Tibial nerve (tissue), 4 donors: Measurements from ENCODE around the gene ARMH2. TPM values are rescaled to one million over a fixed set of nuclear protein-coding genes. Genes with fewer than 3 reads are reported as not detected.

Experiments used
- DNase-seq, 2 donors: peaks; one replicate each; pipeline ENCODE4 v3.0.0-alpha.2; 2019; ENCODE audit warnings: low spot score in 2 of 2
- H3K27ac ChIP-seq, 4 donors: fragments of 200-600 bp; sonication (generic) in 3 of 4; one replicate each; pipeline ENCODE4 v1.5.1; 2017 to 2019; ENCODE audit warnings: mild to moderate bottlenecking in 1 of 4
- H3K27me3 ChIP-seq, 2 donors: fragments of 200-600 bp; sonication (generic) in 1 of 2; one replicate each; pipeline versions ENCODE4 v1.5.1 to v1.6.0; 2017 to 2019
- H3K36me3 ChIP-seq, 3 donors: fragments of 200-600 bp; sonication (generic); one replicate each; pipeline ENCODE4 v1.5.1; 2018 to 2019
- H3K4me1 ChIP-seq, 4 donors: fragments of 200-600 bp; sonication (generic) in 3 of 4; one replicate each; pipeline ENCODE4 v1.5.1; 2017 to 2019
- H3K4me3 ChIP-seq, 4 donors: fragments of 200-600 bp; sonication (generic) in 3 of 4; one replicate each; pipeline ENCODE4 v1.5.1; 2017 to 2019; ENCODE audit warnings: mild to moderate bottlenecking in 1 of 4, moderate library complexity in 1 of 4
- H3K9me3 ChIP-seq, 4 donors: fragments of 200-600 bp; sonication (generic) in 3 of 4; one replicate each; pipeline ENCODE4 v1.5.1; 2017 to 2019
- CTCF ChIP-seq, 5 experiments: fragments of 200-600 bp in 3 of 5; fragments of 450-650 bp in 2 of 5; sonication (generic) in 3 of 5; IDR thresholded peaks; one replicate each; pipeline ENCODE4 v1.5.1; 2016 to 2019; ENCODE audit warnings: antibody characterized with exemption in 5 of 5, mild to moderate bottlenecking in 3 of 5, moderate library complexity in 2 of 5
- EP300 ChIP-seq, 2 donors: sonication (generic); formaldehyde crosslinking; IDR thresholded peaks; one replicate each; pipeline ENCODE4 v1.6.1; 2017; ENCODE audit warnings: antibody characterized with exemption in 2 of 2, mild to moderate bottlenecking in 1 of 2
- POLR2A ChIP-seq, 2 donors: fragments of 450-650 bp; IDR thresholded peaks; one replicate each; pipeline ENCODE4 v1.6.1; 2017; ENCODE audit warnings: antibody characterized with exemption in 2 of 2, mild to moderate bottlenecking in 2 of 2, moderate library complexity in 2 of 2
- WGBS, 2 donors: methylation state at CpG; one replicate each; pipeline ENCODE4 v1.1.5; 2018; 5-methylcytosine and 5-hydroxymethylcytosine counted together
- total RNA-seq, 4 donors: library from RNA; depleted of rRNA; stranded (reverse); fragments of >200 nt; gene quantifications; one replicate each; pipeline ENCODE4 v1.1.0, GENCODE V29; 2016

The ARMH2 gene
- total RNA-seq, 4 donors from 2014 or later, result not detected

GRCh38 chr6:24833711-24834386 lies 35.1 kb upstream of the ARMH2 start:
- no peak for DNase-seq
- WGBS, 2 donors, result 54 to 61% methylated on average over 4 of the region's 4 CpGs
- H3K27me3 ChIP-seq, result no peaks in the 10 kb centered on the region
- H3K4me1 ChIP-seq, result peaks cover 0 to 39% (median 7%) of the 10 kb centered on the region in 4 donors
- no peaks in the 10 kb centered on the region for H3K9me3 ChIP-seq
- no peak overlapping the region for H3K4me3 ChIP-seq
- peak overlapping the region in 3 of 4 donors; percentile 34 to 83 (median 74) for H3K27ac ChIP-seq
- no peaks in the 10 kb centered on the region for H3K36me3 ChIP-seq
- TF ChIP-seq CTCF (IDR thresholded peaks at IDR 0.05) (no peak), POLR2A (IDR thresholded peaks at IDR 0.05) (no peak), EP300 (IDR thresholded peaks at IDR 0.05) (no peak)

GRCh38 chr6:24832794-24833193 lies 34.1 kb upstream of the ARMH2 start:
- H3K4me1 ChIP-seq, result peaks cover 0 to 32% (median 7%) of the 10 kb centered on the region in 4 donors
- H3K27ac ChIP-seq, result peak overlapping the region in 3 of 4 donors; percentile 20 to 83 (median 74)
- H3K4me3 ChIP-seq, result no peak overlapping the region
- H3K9me3 ChIP-seq, result no peaks in the 10 kb centered on the region
- H3K27me3 ChIP-seq, result no peaks in the 10 kb centered on the region
- 100% methylated on average over 1 of the region's 1 CpG for WGBS, 2 donors
- no peak for DNase-seq
- H3K36me3 ChIP-seq, result peaks cover 0 to 2% (median 0%) of the 10 kb centered on the region in 3 donors
- TF ChIP-seq POLR2A (IDR thresholded peaks at IDR 0.05) (no peak), EP300 (IDR thresholded peaks at IDR 0.05) (no peak), CTCF (IDR thresholded peaks at IDR 0.05) (no peak)

GRCh38 chr6:24831771-24832716 lies 33.3 kb upstream of the ARMH2 start:
- peak in 1 of 2 donors; percentile 44 for DNase-seq
- peaks cover 0 to 32% (median 7%) of the 10 kb centered on the region in 4 donors for H3K4me1 ChIP-seq
- H3K36me3 ChIP-seq, result peaks cover 0 to 10% (median 0%) of the 10 kb centered on the region in 3 donors
- 44 to 53% methylated on average over 10 of the region's 10 CpGs for WGBS, 2 donors
- peak overlapping the region in 3 of 4 donors; percentile 44 to 83 (median 74) for H3K27ac ChIP-seq
- TF ChIP-seq POLR2A (IDR thresholded peaks at IDR 0.05), result no peak
- peak; percentile 31 to 70 for TF ChIP-seq EP300 (IDR thresholded peaks at IDR 0.05)
- no peak overlapping the region for H3K4me3 ChIP-seq
- no peaks in the 10 kb centered on the region for H3K27me3 ChIP-seq
- no peaks in the 10 kb centered on the region for H3K9me3 ChIP-seq

- TF ChIP-seq CTCF (IDR thresholded peaks at IDR 0.05) (no peak), POLR2A (IDR thresholded peaks at IDR 0.05) (no peak), EP300 (IDR thresholded peaks at IDR 0.05) (no peak)
- Histone ChIP-seq H3K9me3 (no peaks in the 10 kb centered on the region), H3K4me3 (no peak overlapping the region), H3K27me3 (no peaks in the 10 kb centered on the region), H3K4me1 (peaks cover 0 to 20% (median 4%) of the 10 kb centered on the region in 4 donors), H3K27ac (no peak overlapping the region), H3K36me3 (peaks cover 0 to 10% (median 0%) of the 10 kb centered on the region in 3 donors)
- no peak for DNase-seq
- WGBS, 2 donors, result 78 to 86% methylated on average over 3 of the region's 3 CpGs
Observed at GRCh38 chr6:24829657-24830056, 30.9 kb upstream of the ARMH2 start.

GRCh38 chr6:24827970-24828369 lies 29.3 kb upstream of the ARMH2 start:
- no peak overlapping the region for H3K4me3 ChIP-seq

More at GRCh38 chr6:24827970-24828369, 29.3 kb upstream of the ARMH2 start:
- Histone ChIP-seq H3K36me3 (peaks cover 0 to 10% (median 0%) of the 10 kb centered on the region in 3 donors), H3K27me3 (no peaks in the 10 kb centered on the region), H3K9me3 (no peaks in the 10 kb centered on the region), H3K27ac (no peak overlapping the region), H3K4me1 (peaks cover 0 to 13% (median 4%) of the 10 kb centered on the region in 4 donors)
- DNase-seq, result no peak
- 87 to 88% methylated on average over 8 of the region's 8 CpGs for WGBS, 2 donors
- TF ChIP-seq EP300 (IDR thresholded peaks at IDR 0.05), result no peak
- TF ChIP-seq CTCF (IDR thresholded peaks at IDR 0.05), result no peak
- TF ChIP-seq POLR2A (IDR thresholded peaks at IDR 0.05), result no peak
